ENCODE data around the gene CCDC66.

CCDC66 gene

DNA sequence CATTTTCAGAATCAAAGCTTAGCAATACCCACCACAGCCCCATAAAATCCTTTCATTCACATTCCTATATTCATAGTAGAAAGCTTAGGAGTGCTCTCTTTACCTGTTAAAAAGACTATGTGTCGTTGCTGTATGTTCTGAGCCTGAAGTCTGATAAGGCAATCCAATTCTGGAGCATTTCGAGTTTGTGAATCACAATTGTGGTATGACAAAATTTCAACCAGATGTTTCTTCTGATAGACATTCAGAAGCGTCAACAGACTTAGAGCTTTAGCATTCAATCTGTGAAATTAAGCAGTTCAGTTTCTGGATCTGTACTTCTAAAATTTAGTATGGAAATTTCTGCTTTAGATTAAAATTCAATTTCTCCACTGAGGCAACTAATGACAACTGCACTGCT, 67.8 kb downstream of the CCDC66 start:
- H3K36me3 ChIP-seq (ENCODE audit: control insufficient read depth, insufficient read depth, low read length), result peaks cover 17% of the 10 kb centered on the region

DNA sequence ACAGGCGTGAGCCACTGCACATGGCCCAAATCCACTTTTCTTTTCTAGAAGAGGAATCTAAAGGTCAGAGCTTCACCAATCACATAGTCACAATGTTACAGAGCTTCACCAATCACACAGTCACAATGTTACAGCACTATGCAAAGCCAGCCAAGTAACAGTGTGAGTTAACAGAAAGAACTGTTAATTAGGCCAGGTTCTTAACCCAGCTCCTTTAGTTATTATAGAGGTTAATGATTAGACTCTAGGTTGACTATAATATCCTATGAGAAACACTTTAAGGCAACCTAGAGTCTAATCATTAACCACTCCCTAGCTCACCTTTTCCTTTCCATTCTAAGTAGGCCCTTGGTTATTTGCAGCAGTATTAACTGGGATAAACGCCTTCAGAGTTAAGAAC, 72.1 kb downstream of the CCDC66 start:
- Histone ChIP-seq H3K36me3 (ENCODE audit: control insufficient read depth, insufficient read depth, low read length) (peaks cover 15% of the 10 kb centered on the region), H3K4me1 (ENCODE audit: control insufficient read depth, insufficient read depth, low read length) (no peaks in the 10 kb centered on the region), H3K4me3 (ENCODE audit: low read depth, low read length) (no peak overlapping the region), H3K9me3 (ENCODE audit: control insufficient read depth, insufficient read depth, low read length) (no peaks in the 10 kb centered on the region), H3K9ac (ENCODE audit: low read depth, low read length) (no peak overlapping the region), H3K27me3 (ENCODE audit: control insufficient read depth, insufficient read depth, low read length) (no peaks in the 10 kb centered on the region)

More for the DNA sequence above, 67.8 kb downstream of the CCDC66 start:
- no peaks in the 10 kb centered on the region for H3K27me3 ChIP-seq (ENCODE audit: control insufficient read depth, insufficient read depth, low read length)
- H3K9ac ChIP-seq (ENCODE audit: low read depth, low read length), result no peak overlapping the region
- H3K4me3 ChIP-seq (ENCODE audit: low read depth, low read length), result no peak overlapping the region
- H3K4me1 ChIP-seq (ENCODE audit: control insufficient read depth, insufficient read depth, low read length), result no peaks in the 10 kb centered on the region
- no peaks in the 10 kb centered on the region for H3K9me3 ChIP-seq (ENCODE audit: control insufficient read depth, insufficient read depth, low read length)

DNA sequence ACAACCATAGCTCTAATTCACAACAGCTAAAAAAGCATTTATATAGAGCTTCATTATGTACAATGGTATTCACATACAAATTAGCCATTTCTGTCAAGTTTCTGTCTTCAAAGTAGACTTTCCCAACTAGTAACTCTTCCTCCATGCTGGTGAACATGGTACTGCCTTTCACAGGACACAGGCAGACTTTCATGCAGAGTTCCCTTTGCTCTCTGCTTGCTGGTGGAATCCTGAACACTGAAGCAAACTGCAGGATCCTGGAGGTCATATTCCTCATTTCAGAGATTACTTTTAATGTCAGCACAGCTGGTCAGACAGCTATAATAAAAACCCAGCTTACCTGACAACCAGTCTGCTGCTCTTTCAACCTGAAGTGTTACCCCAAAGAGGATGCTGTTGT, 72.5 kb downstream of the CCDC66 start:
- Histone ChIP-seq H3K9ac (ENCODE audit: low read depth, low read length) (no peak overlapping the region), H3K4me3 (ENCODE audit: low read depth, low read length) (no peak overlapping the region), H3K27me3 (ENCODE audit: control insufficient read depth, insufficient read depth, low read length) (no peaks in the 10 kb centered on the region), H3K9me3 (ENCODE audit: control insufficient read depth, insufficient read depth, low read length) (no peaks in the 10 kb centered on the region), H3K4me1 (ENCODE audit: control insufficient read depth, insufficient read depth, low read length) (no peaks in the 10 kb centered on the region), H3K36me3 (ENCODE audit: control insufficient read depth, insufficient read depth, low read length) (peaks cover 13% of the 10 kb centered on the region)

DNA sequence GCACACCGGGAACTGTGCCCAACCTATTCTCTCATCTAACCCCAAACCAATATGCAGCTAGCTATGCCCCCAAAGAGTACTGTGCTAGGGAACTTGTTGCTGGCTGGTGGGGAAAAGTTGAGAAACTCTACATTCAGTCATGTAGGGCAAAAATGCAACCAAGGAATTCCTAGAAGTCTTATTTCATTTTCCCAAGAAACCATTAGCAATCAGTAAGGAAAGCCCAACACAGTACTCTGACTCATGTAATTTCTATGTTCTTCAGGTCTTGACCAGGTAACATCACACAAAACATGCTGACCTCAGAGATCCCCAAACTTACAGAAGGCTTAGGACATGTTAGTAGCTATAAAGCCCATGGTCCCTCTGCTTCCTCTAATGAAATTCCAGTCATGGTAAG, 74.0 kb downstream of the CCDC66 start:
- H3K27me3 ChIP-seq (ENCODE audit: control insufficient read depth, insufficient read depth, low read length), result no peaks in the 10 kb centered on the region
- peaks cover 10% of the 10 kb centered on the region for H3K36me3 ChIP-seq (ENCODE audit: control insufficient read depth, insufficient read depth, low read length)
- no peaks in the 10 kb centered on the region for H3K4me1 ChIP-seq (ENCODE audit: control insufficient read depth, insufficient read depth, low read length)
- H3K9ac ChIP-seq (ENCODE audit: low read depth, low read length), result no peak overlapping the region
- no peak overlapping the region for H3K4me3 ChIP-seq (ENCODE audit: low read depth, low read length)
- no peaks in the 10 kb centered on the region for H3K9me3 ChIP-seq (ENCODE audit: control insufficient read depth, insufficient read depth, low read length)

DNA sequence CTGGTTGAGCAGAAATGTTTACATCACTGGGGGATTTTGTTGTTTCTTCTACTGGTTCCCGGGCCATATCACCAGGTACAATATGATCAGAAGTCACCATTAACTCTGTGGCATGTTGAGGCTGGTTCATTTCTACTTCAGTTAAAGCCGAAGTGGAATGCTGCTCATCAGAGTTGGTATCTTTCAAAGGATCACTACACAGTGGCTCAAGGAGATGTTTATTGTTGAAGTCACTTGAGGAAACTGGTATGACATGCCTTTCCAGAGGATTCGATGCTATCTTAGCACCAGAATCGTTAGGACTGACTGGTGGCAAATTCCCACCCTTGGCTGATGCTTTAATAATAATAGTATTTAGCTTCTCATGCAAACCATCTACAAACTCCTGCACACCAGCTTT, 76.2 kb downstream of the CCDC66 start:
- Histone ChIP-seq H3K36me3 (ENCODE audit: control insufficient read depth, insufficient read depth, low read length) (peaks cover 10% of the 10 kb centered on the region), H3K9me3 (ENCODE audit: control insufficient read depth, insufficient read depth, low read length) (no peaks in the 10 kb centered on the region), H3K4me3 (ENCODE audit: low read depth, low read length) (no peak overlapping the region), H3K27me3 (ENCODE audit: control insufficient read depth, insufficient read depth, low read length) (no peaks in the 10 kb centered on the region), H3K4me1 (ENCODE audit: control insufficient read depth, insufficient read depth, low read length) (no peaks in the 10 kb centered on the region), H3K9ac (ENCODE audit: low read depth, low read length) (no peak overlapping the region)

DNA sequence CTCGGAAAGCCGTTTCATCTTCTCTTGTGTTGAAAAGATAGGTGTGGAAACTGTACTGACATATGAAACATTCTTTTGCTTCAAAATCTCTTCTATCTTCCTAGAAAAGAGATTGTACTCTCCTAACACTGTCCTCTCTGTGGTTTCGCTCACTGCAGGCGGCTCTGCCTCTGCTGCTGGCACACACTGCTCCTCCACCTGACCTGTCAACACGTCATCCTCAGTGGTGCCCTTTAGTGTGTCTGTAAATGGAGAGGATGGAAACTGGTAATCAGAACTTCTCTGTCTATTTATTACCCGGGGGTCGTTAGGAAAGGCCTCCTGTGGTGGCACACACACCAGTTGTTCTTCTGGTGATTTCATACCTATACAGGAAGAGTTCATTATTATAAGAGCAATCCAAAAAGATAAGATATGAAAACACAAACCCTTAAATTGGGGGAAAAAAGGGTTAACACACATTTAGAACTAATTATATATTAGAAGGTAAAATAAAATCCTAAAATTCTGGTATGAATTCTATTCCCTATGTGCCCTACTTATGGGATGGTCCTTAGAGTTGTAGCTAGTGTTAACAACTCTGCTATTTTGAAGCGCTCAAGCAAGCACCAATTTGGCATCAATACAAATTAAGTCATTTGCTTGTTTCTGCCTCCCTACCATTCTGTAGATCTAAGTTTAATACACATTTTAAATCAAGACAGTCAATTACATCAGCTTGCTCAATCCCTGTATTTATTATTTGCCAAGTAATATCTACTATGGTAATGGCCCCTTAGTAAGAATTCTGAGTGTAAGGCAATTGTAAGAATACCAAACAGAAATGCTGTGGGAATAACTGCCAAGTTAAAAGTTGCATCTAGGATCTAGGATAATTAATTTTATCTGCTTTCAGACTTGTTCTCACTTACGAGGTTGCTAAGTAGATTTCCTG, 76.9 kb downstream of the CCDC66 start:
- H3K27me3 ChIP-seq (ENCODE audit: control insufficient read depth, insufficient read depth, low read length), result no peaks in the 10 kb centered on the region
- H3K4me1 ChIP-seq (ENCODE audit: control insufficient read depth, insufficient read depth, low read length), result no peaks in the 10 kb centered on the region
- no peak overlapping the region for H3K9ac ChIP-seq (ENCODE audit: low read depth, low read length)
- no peaks in the 10 kb centered on the region for H3K9me3 ChIP-seq (ENCODE audit: control insufficient read depth, insufficient read depth, low read length)
- peaks cover 8% of the 10 kb centered on the region for H3K36me3 ChIP-seq (ENCODE audit: control insufficient read depth, insufficient read depth, low read length)
- no peak overlapping the region for H3K4me3 ChIP-seq (ENCODE audit: low read depth, low read length)

DNA sequence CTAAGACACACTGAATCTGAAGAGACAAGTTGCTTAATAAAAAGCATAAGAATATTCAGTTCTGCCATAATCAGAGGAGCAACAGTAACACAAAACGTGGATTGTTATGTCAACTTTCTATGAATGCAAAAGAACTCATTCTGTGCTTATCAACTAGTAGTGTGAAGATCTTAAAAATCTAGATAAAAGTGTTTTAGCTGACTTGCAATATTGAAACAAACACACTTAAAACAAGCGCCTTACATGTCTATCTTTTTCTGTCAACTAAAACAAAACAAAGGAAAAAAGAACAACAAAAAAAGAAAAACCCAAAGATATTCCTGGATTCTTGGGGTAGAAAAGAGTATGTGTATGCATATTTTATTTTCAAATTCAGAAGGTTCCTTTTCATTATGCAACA, 88.4 kb downstream of the CCDC66 start:
- no peaks in the 10 kb centered on the region for H3K36me3 ChIP-seq (ENCODE audit: control insufficient read depth, insufficient read depth, low read length)
- no peaks in the 10 kb centered on the region for H3K4me1 ChIP-seq (ENCODE audit: control insufficient read depth, insufficient read depth, low read length)
- H3K4me3 ChIP-seq (ENCODE audit: low read depth, low read length), result no peak overlapping the region
- H3K27me3 ChIP-seq (ENCODE audit: control insufficient read depth, insufficient read depth, low read length), result no peaks in the 10 kb centered on the region
- no peak overlapping the region for H3K9ac ChIP-seq (ENCODE audit: low read depth, low read length)
- H3K9me3 ChIP-seq (ENCODE audit: control insufficient read depth, insufficient read depth, low read length), result no peaks in the 10 kb centered on the region

DNA sequence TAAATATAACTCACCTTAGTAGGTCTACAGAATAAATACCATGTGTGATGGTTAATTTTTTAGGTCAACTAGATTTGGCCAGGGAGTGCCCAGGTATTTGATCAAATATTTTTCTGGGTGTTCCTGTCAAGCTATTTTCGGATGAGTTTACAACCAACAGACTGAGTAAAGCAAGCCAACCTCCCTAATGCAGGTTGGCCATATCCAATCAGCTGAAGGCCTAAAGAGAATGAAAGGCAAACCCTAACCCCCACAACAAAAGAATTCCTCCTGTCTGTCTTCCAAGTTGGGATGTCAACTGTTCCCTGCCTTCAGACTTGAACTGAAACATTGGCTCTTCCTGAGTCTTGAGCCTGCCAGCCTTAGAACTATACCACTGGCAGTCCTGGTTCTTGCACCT, 97.5 kb downstream of the CCDC66 start:
- Histone ChIP-seq H3K27me3 (ENCODE audit: control insufficient read depth, insufficient read depth, low read length) (no peaks in the 10 kb centered on the region), H3K4me1 (ENCODE audit: control insufficient read depth, insufficient read depth, low read length) (peaks cover 7% of the 10 kb centered on the region), H3K36me3 (ENCODE audit: control insufficient read depth, insufficient read depth, low read length) (peaks cover 12% of the 10 kb centered on the region), H3K9ac (ENCODE audit: low read depth, low read length) (no peak overlapping the region), H3K4me3 (ENCODE audit: low read depth, low read length) (no peak overlapping the region), H3K9me3 (ENCODE audit: control insufficient read depth, insufficient read depth, low read length) (no peaks in the 10 kb centered on the region)

DNA sequence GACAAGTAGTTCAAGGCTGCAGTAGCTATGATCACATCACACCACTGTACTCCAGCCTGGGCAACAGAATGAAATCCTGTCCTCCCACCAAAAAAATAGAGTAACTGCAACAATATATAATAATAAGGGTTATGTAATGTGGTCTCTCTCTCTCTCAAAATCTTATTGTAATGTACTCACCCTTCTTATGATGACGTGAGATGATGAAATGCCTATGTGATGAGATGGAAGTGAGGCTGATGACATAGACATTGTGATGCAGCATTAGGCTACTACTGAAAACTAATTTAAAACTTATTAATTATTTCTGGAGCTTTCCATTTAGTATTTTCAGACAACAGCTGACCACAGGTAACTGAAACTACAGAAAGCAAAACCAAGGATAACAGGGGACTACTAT, 98.7 kb downstream of the CCDC66 start:
- no peak overlapping the region for H3K9ac ChIP-seq (ENCODE audit: low read depth, low read length)
- H3K9me3 ChIP-seq (ENCODE audit: control insufficient read depth, insufficient read depth, low read length), result no peaks in the 10 kb centered on the region
- H3K4me3 ChIP-seq (ENCODE audit: low read depth, low read length), result no peak overlapping the region
- H3K36me3 ChIP-seq (ENCODE audit: control insufficient read depth, insufficient read depth, low read length), result peaks cover 12% of the 10 kb centered on the region
- H3K4me1 ChIP-seq (ENCODE audit: control insufficient read depth, insufficient read depth, low read length), result peaks cover 7% of the 10 kb centered on the region
- no peaks in the 10 kb centered on the region for H3K27me3 ChIP-seq (ENCODE audit: control insufficient read depth, insufficient read depth, low read length)

DNA sequence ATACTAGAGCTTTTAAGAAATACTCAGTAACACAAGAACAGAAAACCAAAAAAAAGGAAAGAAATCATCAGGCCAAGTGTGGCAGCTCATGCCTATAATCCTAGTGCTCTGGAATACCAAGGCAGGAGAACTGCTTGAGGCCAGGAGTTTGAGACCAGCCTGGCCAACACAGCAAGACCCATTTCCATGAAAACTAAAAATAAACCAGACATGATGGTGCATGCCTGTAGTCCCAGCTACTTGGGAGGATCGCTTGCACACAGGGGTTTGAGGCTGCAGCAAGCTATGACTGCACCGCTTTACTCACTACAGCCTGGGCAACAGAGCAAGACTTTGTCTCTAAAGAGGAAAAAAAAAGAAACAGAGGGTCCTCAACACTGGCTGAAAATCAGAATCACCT, 107.8 kb downstream of the CCDC66 start:
- no peaks in the 10 kb centered on the region for H3K9me3 ChIP-seq (ENCODE audit: control insufficient read depth, insufficient read depth, low read length)
- H3K9ac ChIP-seq (ENCODE audit: low read depth, low read length), result no peak overlapping the region
- no peak overlapping the region for H3K4me3 ChIP-seq (ENCODE audit: low read depth, low read length)
- no peaks in the 10 kb centered on the region for H3K27me3 ChIP-seq (ENCODE audit: control insufficient read depth, insufficient read depth, low read length)
- peaks cover 9% of the 10 kb centered on the region for H3K36me3 ChIP-seq (ENCODE audit: control insufficient read depth, insufficient read depth, low read length)
- H3K4me1 ChIP-seq (ENCODE audit: control insufficient read depth, insufficient read depth, low read length), result no peaks in the 10 kb centered on the region

DNA sequence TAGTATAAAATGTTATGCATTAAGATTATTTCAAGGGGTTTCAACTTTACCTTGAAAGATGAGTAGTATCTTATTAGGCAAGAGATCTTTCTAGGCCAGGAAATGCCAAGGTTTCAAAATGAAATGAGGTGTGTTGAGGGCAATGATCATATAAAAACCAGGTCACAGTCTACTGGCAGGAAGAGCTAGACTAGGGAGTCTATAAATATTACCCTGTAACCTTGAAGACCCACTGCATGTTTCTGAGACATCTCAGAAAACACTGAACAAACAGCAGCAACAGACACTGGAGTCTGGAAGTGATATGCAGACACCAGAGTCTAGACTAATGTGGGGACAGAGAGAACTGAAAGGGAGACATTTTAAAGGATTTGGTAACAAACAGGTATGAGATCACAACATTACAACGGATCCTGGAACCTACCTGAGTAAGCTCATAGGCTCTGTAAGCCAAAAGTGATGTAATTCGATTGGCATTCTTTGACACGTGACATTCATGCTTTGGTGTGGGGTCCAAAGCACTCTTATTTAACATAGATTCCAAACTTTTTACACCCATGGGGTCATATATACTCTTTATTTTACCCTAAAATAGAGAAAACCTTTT, 111.1 kb downstream of the CCDC66 start:
- Histone ChIP-seq H3K4me1 (ENCODE audit: control insufficient read depth, insufficient read depth, low read length) (no peaks in the 10 kb centered on the region), H3K9me3 (ENCODE audit: control insufficient read depth, insufficient read depth, low read length) (no peaks in the 10 kb centered on the region), H3K36me3 (ENCODE audit: control insufficient read depth, insufficient read depth, low read length) (peaks cover 15% of the 10 kb centered on the region), H3K4me3 (ENCODE audit: low read depth, low read length) (no peak overlapping the region), H3K27me3 (ENCODE audit: control insufficient read depth, insufficient read depth, low read length) (no peaks in the 10 kb centered on the region), H3K9ac (ENCODE audit: low read depth, low read length) (no peak overlapping the region)

All from iPS-15b (cell line).